Prostate gland (tissue), 2 donors: ENCODE data around the gene TBC1D32. TPM values are rescaled to one million over a fixed set of nuclear protein-coding genes. Genes with fewer than 3 reads are reported as not detected.

ENCODE experiments used
- DNase-seq: peaks from one replicate; pipeline ENCODE4 v3.0.0-alpha.2; 2019; ENCODE audit warnings: low spot score
- H3K27ac ChIP-seq, 2 donors: fragments of 200-600 bp; sonication (generic); 2 replicates each; pipeline ENCODE4 v1.5.1; 2017 to 2019
- H3K27me3 ChIP-seq: fragments of 200-600 bp; sonication (generic); replicated peaks from 2 replicates; pipeline ENCODE4 v1.5.1; 2019; ENCODE audit not compliant: insufficient read depth
- H3K36me3 ChIP-seq, 2 donors: fragments of 200-600 bp; sonication (generic); 1 replicate in 1 of 2; 2 replicates in 1 of 2; pipeline versions ENCODE4 v1.5.1 to v1.8.1; 2017 to 2019
- H3K4me1 ChIP-seq: fragments of 200-600 bp; sonication (generic); replicated peaks from 2 replicates; pipeline ENCODE4 v1.5.1; 2019
- H3K4me3 ChIP-seq, 2 donors: fragments of 200-600 bp; sonication (generic); 2 replicates each; pipeline ENCODE4 v1.5.1; 2017 to 2019
- H3K9me3 ChIP-seq: fragments of 200-600 bp; sonication (generic); 2 replicates; pipeline ENCODE4 v1.5.1; 2017
- POLR2A ChIP-seq: fragments of 450-650 bp; IDR thresholded peaks from one replicate; pipeline ENCODE4 v1.6.1; 2016; ENCODE audit warnings: antibody characterized with exemption, mild to moderate bottlenecking
- POLR2AphosphoS5 ChIP-seq: sonication (generic); formaldehyde crosslinking; IDR thresholded peaks from one replicate; pipeline ENCODE4 v1.6.1; 2017; ENCODE audit warnings: antibody characterized with exemption
- WGBS: methylation state at CpG from one replicate; pipeline ENCODE4 v1.1.5; 2018; 5-methylcytosine and 5-hydroxymethylcytosine counted together
- intact Hi-C: fragments of 100-400 bp; cut with DNase I; formaldehyde crosslinking; loops from one replicate; pipeline ENCODE4 v1.14.2; 2022
- total RNA-seq, 2 donors: library from RNA; depleted of rRNA; stranded (reverse); fragments of >200 nt; gene quantifications; one replicate each; pipeline ENCODE4 v1.1.0, GENCODE V29; 2016
- TF ChIP-seq, protein P1 (sequence below), 4 experiments: fragments of 200-600 bp in 2 of 4; fragments of 450-650 bp in 2 of 4; sonication (generic) in 2 of 4; IDR thresholded peaks; 1 replicate in 3 of 4; 2 replicates in 1 of 4; pipeline ENCODE4 v1.5.1; 2016 to 2019; ENCODE audit warnings: antibody characterized with exemption in 4 of 4, mild to moderate bottlenecking in 2 of 4, moderate library complexity in 2 of 4

Gene TBC1D32
- total RNA-seq, 2 donors from 2014 or later, result 10.7 to 11.1 TPM

DNA sequence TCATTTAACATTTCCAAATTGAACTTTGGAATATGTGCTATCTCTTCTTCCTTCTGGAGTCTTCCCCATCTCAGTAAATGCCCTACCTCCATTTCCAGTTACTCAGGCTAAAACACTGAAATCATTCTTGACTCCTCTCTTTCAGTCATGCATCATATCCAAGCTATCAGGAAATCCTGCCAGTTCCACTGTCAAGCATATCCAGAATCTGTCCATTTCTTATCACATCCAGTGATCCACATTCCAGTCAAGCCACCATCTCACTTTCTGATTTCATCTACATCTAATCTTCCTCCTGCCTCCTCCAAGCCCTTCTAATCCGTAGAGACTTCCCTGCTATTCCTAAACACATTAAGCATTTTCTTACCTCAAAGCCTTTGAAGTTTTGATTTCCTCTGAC is 15.3 kb upstream of the TBC1D32 start:
- no peak for TF ChIP-seq POLR2A
- TF ChIP-seq, protein P1, sequence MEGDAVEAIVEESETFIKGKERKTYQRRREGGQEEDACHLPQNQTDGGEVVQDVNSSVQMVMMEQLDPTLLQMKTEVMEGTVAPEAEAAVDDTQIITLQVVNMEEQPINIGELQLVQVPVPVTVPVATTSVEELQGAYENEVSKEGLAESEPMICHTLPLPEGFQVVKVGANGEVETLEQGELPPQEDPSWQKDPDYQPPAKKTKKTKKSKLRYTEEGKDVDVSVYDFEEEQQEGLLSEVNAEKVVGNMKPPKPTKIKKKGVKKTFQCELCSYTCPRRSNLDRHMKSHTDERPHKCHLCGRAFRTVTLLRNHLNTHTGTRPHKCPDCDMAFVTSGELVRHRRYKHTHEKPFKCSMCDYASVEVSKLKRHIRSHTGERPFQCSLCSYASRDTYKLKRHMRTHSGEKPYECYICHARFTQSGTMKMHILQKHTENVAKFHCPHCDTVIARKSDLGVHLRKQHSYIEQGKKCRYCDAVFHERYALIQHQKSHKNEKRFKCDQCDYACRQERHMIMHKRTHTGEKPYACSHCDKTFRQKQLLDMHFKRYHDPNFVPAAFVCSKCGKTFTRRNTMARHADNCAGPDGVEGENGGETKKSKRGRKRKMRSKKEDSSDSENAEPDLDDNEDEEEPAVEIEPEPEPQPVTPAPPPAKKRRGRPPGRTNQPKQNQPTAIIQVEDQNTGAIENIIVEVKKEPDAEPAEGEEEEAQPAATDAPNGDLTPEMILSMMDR (IDR thresholded peaks at IDR 0.05), result no peak
- no peak for TF ChIP-seq POLR2AphosphoS5
- intact Hi-C loops, result no loop called here

DNA sequence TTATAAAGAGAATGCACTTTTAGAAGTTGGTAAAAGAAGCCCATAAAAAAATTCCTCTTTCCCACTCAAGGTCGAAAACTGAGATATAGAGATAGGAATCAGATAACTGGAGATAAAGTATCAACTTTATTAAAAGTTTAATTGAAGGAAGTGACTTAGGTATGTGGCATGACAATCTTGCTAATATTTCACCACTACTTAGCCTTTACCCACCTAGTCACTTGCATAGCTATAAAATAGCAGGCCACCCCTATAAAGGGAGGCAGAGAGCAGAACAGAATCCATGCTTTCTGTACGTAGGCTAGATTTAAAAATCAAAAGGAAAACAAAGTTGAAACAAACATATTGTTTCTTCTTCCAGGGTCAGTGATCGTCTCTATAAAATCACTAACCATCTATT is 13.2 kb upstream of the TBC1D32 start:
- Histone ChIP-seq H3K27me3 (no peaks in the 10 kb centered on the region), H3K36me3 (no peaks in the 10 kb centered on the region), H3K27ac (no peak overlapping the region), H3K4me3 (no peak overlapping the region), H3K9me3 (no peaks in the 10 kb centered on the region), H3K4me1 (no peaks in the 10 kb centered on the region)
- DNase-seq, result no peak
- intact Hi-C loops, result no loop called here
- WGBS, result 36% methylated on average over 3 of the region's 3 CpGs
- TF ChIP-seq, protein P1 (IDR thresholded peaks at IDR 0.05), result no peak
- no peak for TF ChIP-seq POLR2A
- no peak for TF ChIP-seq POLR2AphosphoS5

More for the DNA sequence above, 15.3 kb upstream of the TBC1D32 start:
- Histone ChIP-seq H3K36me3 (no peaks in the 10 kb centered on the region), H3K27me3 (no peaks in the 10 kb centered on the region), H3K9me3 (no peaks in the 10 kb centered on the region), H3K27ac (no peak overlapping the region), H3K4me1 (no peaks in the 10 kb centered on the region), H3K4me3 (no peak overlapping the region)
- no peak for DNase-seq
- 62% methylated on average over 1 of the region's 1 CpG for WGBS

DNA sequence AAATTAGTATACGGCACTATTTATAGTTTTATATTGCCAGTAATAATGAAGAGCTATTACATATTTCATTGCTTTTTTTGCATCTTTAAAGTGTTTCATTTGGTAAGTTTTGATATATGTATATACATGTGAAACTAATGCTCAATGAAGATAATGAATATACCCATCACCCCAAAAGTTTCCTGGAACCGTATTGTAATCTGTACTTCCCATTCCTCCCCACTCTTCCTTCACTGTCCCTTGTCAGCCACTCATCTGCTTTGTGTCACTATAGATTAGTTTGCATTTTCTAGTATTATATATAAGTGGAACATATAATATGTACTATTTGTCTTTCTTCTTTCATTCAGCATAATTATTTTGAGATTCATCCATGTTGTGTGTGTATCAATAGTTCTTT is 10.3 kb upstream of the TBC1D32 start:
- no peak for TF ChIP-seq POLR2A
- TF ChIP-seq, protein P1 (IDR thresholded peaks at IDR 0.05), result no peak
- TF ChIP-seq POLR2AphosphoS5, result no peak
- Histone ChIP-seq H3K36me3 (no peaks in the 10 kb centered on the region), H3K4me3 (no peak overlapping the region), H3K9me3 (no peaks in the 10 kb centered on the region), H3K27me3 (no peaks in the 10 kb centered on the region), H3K27ac (no peak overlapping the region), H3K4me1 (no peaks in the 10 kb centered on the region)
- WGBS, result 95% methylated on average over 2 of the region's 2 CpGs
- intact Hi-C loops, result no loop called here
- no peak for DNase-seq

DNA sequence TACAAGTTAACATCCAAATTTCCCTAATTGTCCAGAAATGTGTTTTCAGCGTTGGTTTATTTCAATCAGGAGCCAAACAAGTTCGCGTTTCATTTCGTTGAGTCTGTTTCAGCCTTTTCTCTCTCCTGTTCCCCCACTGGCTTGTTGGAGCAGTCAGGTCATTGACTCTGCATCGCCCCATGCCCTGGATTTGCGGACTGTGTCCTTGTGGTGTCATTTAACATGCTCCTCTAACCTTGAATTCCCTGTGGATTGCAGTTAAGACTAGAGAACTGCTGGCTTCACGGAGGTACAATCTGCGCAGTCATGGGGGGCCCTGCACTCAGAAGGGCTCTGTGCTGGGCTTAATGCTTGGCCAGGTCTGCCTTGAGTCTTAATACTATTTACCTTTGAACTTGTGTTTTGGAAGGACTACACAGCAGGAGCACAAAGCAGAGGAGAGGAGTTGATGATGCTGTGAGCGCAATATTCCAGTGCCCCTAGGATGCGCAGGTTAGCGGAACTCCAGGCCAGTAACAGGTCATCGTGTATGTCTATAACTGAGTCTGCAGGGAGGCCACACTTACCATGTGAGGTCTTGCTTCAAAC is 5.5 kb upstream of the TBC1D32 start:
- WGBS, result 84% methylated on average over 12 of the region's 12 CpGs
- H3K9me3 ChIP-seq, result no peaks in the 10 kb centered on the region
- no peak overlapping the region for H3K4me3 ChIP-seq
- DNase-seq, result no peak
- TF ChIP-seq, protein P1 (IDR thresholded peaks at IDR 0.05), result no peak
- TF ChIP-seq POLR2AphosphoS5, result no peak
- no peak for TF ChIP-seq POLR2A
- no peaks in the 10 kb centered on the region for H3K36me3 ChIP-seq
- intact Hi-C loops, result loop anchor here (10.0 kb wide), 1 partner anchor 845 kb away; no protein-coding TSS in a partner anchor
- no peaks in the 10 kb centered on the region for H3K27me3 ChIP-seq
- H3K27ac ChIP-seq, result no peak overlapping the region
- no peaks in the 10 kb centered on the region for H3K4me1 ChIP-seq

DNA sequence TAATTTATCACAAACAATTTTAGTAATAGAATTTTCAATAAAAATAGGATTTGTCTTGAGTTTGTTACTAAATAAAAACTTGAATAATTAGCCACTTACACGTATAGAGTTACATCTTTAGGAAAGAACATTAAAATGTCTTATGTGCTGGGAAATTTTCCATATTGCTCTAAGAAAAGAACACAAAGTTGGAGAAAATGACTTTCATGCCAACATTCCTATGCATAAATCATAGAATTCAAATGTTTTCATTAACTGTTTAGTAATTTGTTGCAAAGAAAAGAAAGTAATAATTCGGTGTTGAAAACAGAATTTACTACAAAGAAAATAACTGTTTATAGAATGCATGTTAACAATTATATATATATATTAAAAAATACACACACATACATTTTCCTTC is 4.7 kb upstream of the TBC1D32 start:
- no peak for DNase-seq
- WGBS, result 58% methylated on average over 2 of the region's 2 CpGs
- no peak overlapping the region for H3K27ac ChIP-seq
- H3K36me3 ChIP-seq, result no peaks in the 10 kb centered on the region
- TF ChIP-seq, protein P1 (IDR thresholded peaks at IDR 0.05), result no peak
- TF ChIP-seq POLR2A (no peak), POLR2AphosphoS5 (no peak)
- no peak overlapping the region for H3K4me3 ChIP-seq
- H3K4me1 ChIP-seq, result no peaks in the 10 kb centered on the region
- no peaks in the 10 kb centered on the region for H3K27me3 ChIP-seq
- H3K9me3 ChIP-seq, result no peaks in the 10 kb centered on the region
- intact Hi-C loops, result loop anchor here (10.0 kb wide), 1 partner anchor 846 kb away; no protein-coding TSS in a partner anchor
